Effector CD4-positive, alpha-beta T cell (primary cell): ENCODE data around the gene POLN.

ENCODE experiments used
- DNase-seq: peaks from one replicate; pipeline ENCODE4 v3.0.0-alpha.2; 2020

POLN gene

GRCh38 chr4:2155246-2155645 lies 86.7 kb downstream of the POLN start:
- no peak for DNase-seq

GRCh38 chr4:2154215-2154740 lies 87.6 kb downstream of the POLN start:
- no peak for DNase-seq

GRCh38 chr4:2151544-2151943 lies 90.4 kb downstream of the POLN start:
- DNase-seq, result no peak

GRCh38 chr4:2150076-2150475 lies 91.8 kb downstream of the POLN start:
- DNase-seq, result no peak

GRCh38 chr4:2142630-2143427 lies 99.1 kb downstream of the POLN start:
- DNase-seq, result no peak

DNA sequence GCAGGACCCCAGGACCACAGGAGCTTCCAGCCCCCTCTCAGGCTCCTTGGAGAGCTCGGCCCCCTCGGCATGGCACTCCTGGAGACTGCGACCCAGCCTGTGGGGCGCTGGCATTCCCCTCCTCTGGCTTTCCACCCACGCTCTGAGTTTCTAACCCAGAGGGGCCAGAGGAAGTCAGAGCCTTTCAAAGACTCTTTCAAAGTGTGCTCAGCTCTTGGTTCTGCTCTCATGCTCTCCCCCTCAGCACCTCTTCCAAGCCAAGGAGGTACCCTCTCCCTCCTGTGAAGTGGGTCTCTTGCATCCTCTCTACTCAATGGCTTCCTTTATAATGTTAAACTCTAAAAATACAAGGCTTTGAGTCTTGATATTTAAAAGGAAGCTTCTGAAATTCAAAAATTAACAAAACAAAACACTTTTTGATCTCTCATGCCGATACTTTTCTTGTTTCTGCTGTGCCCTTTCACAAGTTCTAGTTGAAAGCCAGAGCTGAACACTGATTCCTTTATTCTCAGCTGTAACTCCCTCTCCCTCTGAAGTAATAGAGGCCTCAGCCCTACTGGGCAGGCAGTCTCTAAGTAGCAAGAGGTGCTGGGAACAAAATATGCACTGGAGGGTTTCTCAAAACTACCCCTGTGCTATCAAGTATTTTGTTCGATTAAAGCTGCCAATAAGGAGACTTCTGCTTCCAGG lies 100.0 kb downstream of the POLN start:
- DNase-seq, result no peak

- DNase-seq, result no peak
These were observed 100.7 kb downstream of the POLN start for GRCh38 chr4:2141022-2141761.

DNA sequence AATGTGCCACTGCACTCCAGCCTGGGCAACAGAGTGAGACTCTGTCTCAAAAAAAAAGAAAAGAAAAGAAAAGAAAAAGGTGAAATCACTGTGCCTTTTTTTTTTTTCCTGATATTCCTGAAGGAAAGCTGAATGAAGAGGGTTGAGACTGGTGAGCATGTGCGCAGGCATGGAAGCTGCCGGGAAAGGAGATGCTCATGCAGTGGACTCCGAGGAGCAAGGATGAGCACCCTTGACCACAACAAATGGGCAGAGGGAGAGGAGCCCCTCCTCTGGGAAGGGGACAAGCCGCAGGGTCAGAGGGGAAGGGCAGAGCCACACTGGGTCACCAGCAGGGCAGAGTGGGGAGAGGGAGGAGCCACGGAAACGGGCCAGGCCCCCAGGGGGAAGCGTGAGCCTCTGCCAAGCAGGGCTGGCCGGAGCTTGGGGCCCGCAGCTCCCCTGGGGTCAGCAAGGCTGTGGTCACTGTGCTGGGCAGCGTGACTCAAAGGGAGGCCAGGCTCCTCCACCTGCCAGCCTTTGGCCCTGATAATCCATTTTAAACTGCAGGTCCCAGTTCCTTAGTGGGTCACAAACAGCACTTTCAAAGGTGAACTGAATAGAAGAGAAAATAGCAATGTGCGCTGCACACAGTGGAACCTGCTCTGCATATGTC lies 102.9 kb downstream of the POLN start:
- DNase-seq, result no peak

DNA sequence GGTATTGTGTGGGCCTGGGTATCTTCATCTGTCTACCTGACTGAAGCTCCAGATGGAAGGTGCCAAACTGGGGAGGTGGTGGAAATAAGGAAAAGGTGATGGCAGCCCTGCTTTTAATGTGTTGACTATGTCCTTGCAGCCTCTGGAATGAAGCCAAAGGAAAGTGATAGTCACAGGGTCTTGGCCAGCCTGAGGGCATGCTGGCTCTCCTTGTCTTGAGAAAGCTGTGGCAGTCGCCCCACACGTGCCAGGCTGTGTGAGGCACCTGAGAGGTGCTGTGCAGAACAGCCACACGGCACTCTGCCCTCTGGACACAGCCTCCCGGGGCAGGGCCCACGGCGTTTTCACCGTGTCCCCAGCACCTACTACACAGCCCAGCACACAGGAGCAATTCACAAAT lies 105.2 kb downstream of the POLN start:
- no peak for DNase-seq

GRCh38 chr4:2135083-2135482 lies 106.8 kb downstream of the POLN start:
- DNase-seq, result no peak

GRCh38 chr4:2132438-2132837 lies 109.5 kb downstream of the POLN start:
- no peak for DNase-seq

DNA sequence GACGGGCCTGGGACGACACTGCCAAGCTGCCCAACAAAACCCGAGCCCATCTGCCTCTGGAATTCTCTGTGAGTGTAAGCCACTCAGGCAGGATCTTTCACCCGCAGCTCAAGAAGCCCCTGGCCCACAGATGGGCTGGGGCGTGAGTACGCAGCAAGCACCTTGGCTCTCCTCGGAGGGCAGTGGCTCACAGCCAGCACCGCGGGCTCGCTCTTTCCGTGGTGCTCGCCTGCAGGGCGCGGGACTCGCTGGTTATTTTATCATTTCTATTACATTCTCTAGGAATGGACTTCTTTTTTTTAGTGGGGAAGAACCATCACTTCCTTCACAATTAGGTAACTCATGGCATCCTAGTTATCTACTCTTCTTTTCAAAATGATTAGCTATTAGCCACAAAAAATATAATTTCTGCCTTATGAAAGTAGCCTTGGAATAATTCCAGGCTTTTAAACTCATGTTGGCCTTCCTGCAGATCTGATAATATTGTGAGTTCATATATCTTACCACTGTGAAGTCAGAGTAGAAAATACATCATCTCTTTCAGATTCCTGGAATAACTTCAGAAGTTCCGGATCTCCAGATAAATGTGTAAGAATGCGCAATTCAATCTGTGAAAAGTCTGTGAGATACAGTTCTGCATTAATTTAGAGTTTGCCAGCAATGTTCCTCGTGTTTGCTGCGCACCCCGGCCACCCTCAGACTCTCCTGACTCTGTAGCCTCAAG lies 114.2 kb downstream of the POLN start:
- no peak for DNase-seq

GRCh38 chr4:2126309-2127043 lies 115.4 kb downstream of the POLN start:
- no peak for DNase-seq

DNA sequence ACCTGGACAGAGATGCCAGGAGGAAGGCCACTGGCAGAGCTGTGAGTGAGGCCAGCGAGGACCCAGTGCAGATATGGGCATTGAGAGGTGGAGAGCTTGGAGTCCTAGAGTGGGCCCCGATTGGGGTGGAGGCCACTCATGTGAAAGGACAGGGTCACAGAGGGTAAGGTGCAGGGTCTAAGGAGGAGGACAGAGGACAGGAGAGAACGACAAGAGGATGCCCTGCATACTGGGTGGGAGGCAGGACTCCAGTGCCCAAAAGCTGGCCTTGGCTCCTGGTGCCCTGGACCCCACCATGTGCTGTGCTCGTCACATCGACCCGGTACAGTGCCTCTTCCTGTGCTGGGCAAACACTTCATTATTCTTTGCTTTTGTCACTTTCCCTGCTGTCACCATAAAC lies 116.1 kb downstream of the POLN start:
- no peak for DNase-seq

GRCh38 chr4:2125023-2125422 lies 116.9 kb downstream of the POLN start:
- DNase-seq, result no peak

- no peak for DNase-seq
These were observed 125.1 kb downstream of the POLN start for GRCh38 chr4:2116687-2117400.

GRCh38 chr4:2105559-2105958 lies 136.4 kb downstream of the POLN start:
- no peak for DNase-seq

DNA sequence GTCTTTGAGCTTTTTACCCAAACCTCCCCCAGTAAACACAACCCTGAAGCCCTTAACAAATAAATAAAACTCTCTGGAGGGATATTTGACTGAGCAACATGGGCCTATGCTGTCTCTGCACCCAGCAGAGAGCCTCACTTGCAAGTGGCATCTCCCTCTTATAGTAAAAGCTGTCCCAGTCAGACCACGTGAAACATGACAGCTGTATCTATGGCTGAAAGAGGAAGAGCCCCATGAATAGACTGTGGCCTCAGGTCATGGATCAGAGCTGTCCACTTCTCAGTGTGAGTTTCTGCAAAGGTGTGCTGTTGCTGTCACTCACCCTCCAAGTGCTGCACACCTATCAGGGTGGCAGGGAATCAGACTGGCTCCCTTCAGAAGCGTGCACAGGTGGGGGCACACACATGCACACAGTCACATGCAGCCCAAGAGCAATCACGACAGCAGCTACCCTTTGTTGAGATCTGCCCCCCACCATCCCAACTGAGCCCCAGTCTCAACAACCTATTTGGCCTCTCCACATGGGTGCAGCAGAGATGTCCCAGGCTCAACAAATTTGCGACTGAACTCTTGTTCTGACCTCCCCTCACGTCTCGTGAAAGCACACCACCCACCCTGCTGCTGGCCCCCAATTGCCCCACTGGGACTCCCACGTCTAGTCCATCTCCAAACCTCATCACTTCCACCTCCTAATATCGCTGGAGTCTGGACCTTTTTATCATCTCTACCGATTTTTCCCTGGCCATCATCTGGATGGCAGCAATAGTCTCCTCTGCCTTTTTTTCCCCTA lies 137.2 kb downstream of the POLN start:
- no peak for DNase-seq

- DNase-seq, result no peak
These were observed 137.9 kb downstream of the POLN start for GRCh38 chr4:2103843-2104547.
